Glutamatergic neuron (in vitro differentiated cells): ENCODE data around the gene NMT2. TPM values are rescaled to one million over a fixed set of nuclear protein-coding genes. Genes with fewer than 3 reads are reported as not detected.

Experiments used
- DNase-seq: peaks from one replicate; pipeline ENCODE4 v3.0.0; 2022
- H3K27ac Mint-ChIP-seq: one replicate; pipeline ENCODE4 v1.8.0; 2020; ENCODE audit warnings: mild to moderate bottlenecking, mixed read lengths, inconsistent platforms; ENCODE audit not compliant: unreplicated experiment
- H3K27me3 Mint-ChIP-seq: one replicate; pipeline ENCODE4 v1.8.0; 2020; ENCODE audit warnings: mild to moderate bottlenecking, moderate library complexity, mixed read lengths, inconsistent platforms; ENCODE audit not compliant: unreplicated experiment
- H3K36me3 Mint-ChIP-seq: one replicate; pipeline ENCODE4 v1.8.0; 2020; ENCODE audit warnings: mild to moderate bottlenecking, mixed read lengths, inconsistent platforms; ENCODE audit not compliant: unreplicated experiment
- H3K4me1 Mint-ChIP-seq: one replicate; pipeline ENCODE4 v1.8.0; 2020; ENCODE audit warnings: mild to moderate bottlenecking, low read depth, mixed read lengths, inconsistent platforms; ENCODE audit not compliant: unreplicated experiment
- H3K4me3 Mint-ChIP-seq: one replicate; pipeline ENCODE4 v1.8.0; 2020; ENCODE audit warnings: mild to moderate bottlenecking, mixed read lengths, inconsistent platforms; ENCODE audit not compliant: unreplicated experiment
- H3K9me3 Mint-ChIP-seq: one replicate; pipeline ENCODE4 v1.8.0; 2020; ENCODE audit warnings: mild to moderate bottlenecking, moderate library complexity, mixed read lengths, inconsistent platforms; ENCODE audit not compliant: unreplicated experiment
- total RNA-seq: library from RNA; stranded (reverse); fragmentation: NEBNext Ultra II Directional; extraction: Animal tissue kit (Norgen Biotek cat#: 25700); gene quantifications from one replicate; pipeline ENCODE4 v1.2.1, GENCODE V29; 2021; ENCODE audit not compliant: unreplicated experiment
- TF ChIP-seq, protein P1 (sequence below): fragments of 200-600 bp; sonication (generic); IDR thresholded peaks from one replicate; pipeline ENCODE4 v1.5.0; 2021; ENCODE audit not compliant: partially characterized antibody, unreplicated experiment

Gene NMT2
- total RNA-seq, 1 donor from 2014 or later = 33.4 TPM

DNA sequence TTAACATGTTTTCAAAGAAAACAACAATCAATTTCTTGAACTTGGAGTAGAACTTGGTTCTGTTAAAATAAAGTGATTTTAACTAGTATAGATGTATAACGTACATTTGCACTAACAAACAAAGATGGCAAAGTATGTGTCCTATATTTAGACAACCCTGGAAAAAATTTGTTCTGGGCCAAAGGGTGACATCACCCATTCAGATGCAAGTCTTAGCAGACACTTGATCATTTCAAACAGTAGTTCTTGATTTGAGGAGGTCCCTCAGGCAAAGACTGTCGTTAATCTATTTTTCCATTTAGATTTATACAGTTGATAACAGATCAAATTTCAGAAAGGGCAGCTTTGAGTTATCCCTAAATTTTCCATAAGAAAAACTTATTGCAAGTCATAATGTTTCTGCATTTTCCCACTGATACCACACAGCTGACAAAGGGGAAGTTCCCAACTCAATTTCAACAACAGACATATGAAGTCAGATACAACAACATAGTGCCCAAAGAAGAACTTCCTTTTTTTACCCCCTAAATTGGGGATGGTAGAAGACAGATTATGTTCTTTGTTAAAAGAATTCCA, 5.2 kb downstream of the NMT2 start:
- peaks cover 4% of the 10 kb centered on the region for H3K27me3 Mint-ChIP-seq
- TF ChIP-seq, protein P1, sequence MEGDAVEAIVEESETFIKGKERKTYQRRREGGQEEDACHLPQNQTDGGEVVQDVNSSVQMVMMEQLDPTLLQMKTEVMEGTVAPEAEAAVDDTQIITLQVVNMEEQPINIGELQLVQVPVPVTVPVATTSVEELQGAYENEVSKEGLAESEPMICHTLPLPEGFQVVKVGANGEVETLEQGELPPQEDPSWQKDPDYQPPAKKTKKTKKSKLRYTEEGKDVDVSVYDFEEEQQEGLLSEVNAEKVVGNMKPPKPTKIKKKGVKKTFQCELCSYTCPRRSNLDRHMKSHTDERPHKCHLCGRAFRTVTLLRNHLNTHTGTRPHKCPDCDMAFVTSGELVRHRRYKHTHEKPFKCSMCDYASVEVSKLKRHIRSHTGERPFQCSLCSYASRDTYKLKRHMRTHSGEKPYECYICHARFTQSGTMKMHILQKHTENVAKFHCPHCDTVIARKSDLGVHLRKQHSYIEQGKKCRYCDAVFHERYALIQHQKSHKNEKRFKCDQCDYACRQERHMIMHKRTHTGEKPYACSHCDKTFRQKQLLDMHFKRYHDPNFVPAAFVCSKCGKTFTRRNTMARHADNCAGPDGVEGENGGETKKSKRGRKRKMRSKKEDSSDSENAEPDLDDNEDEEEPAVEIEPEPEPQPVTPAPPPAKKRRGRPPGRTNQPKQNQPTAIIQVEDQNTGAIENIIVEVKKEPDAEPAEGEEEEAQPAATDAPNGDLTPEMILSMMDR = no peak
- no peak overlapping the region for H3K4me3 Mint-ChIP-seq
- no peak for DNase-seq
- H3K4me1 Mint-ChIP-seq = peaks cover 8% of the 10 kb centered on the region
- no peaks in the 10 kb centered on the region for H3K36me3 Mint-ChIP-seq
- H3K9me3 Mint-ChIP-seq = peaks cover 6% of the 10 kb centered on the region
- H3K27ac Mint-ChIP-seq = no peak overlapping the region

DNA sequence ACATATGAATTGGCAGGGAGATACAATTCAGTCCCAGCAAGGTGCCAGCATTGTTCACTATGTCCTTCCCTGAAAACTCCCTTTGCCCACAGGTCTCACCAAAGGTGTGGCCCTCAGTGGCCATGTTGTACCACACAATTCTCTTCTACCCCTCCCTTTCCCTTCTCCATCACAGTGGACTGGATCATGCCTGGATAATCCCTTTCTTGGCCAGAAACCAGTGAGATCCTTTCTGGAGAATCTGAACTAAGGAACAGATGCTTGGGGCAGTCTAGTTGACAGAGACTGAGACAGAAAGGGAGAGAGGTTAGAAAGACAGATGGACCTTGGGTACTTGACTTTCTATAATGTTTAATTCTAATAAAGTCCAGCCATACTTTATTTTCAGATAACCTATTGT, 9.5 kb downstream of the NMT2 start:
- no peak overlapping the region for H3K4me3 Mint-ChIP-seq
- TF ChIP-seq, protein P1 = no peak
- H3K4me1 Mint-ChIP-seq = peaks cover 1% of the 10 kb centered on the region
- no peak overlapping the region for H3K27ac Mint-ChIP-seq
- DNase-seq = no peak
- no peaks in the 10 kb centered on the region for H3K27me3 Mint-ChIP-seq
- no peaks in the 10 kb centered on the region for H3K36me3 Mint-ChIP-seq
- no peaks in the 10 kb centered on the region for H3K9me3 Mint-ChIP-seq

DNA sequence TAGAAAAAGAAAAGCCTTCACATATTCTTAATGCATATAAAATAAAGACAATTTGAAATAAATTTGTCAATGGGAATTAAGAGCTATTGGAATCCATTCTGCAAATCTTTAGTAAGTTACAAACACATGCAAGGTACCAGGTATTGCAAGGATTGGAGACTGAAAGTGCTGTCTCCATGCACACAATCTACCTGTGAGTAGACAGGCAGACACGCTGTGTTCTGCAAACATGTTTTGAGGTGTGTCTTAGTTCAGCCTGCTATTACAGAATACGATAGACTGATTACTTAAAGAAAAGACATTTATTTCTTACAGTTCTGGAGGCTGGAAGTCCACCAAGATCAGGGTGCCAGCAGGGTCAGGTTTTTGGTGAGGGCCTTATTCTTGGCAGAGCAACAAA, 10.0 kb downstream of the NMT2 start:
- Mint-ChIP-seq H3K27ac (no peak overlapping the region), H3K36me3 (no peaks in the 10 kb centered on the region), H3K4me1 (peaks cover 1% of the 10 kb centered on the region), H3K4me3 (no peak overlapping the region), H3K27me3 (no peaks in the 10 kb centered on the region), H3K9me3 (no peaks in the 10 kb centered on the region)
- DNase-seq = no peak
- TF ChIP-seq, protein P1 = no peak

- Mint-ChIP-seq H3K4me3 (no peak overlapping the region), H3K36me3 (no peaks in the 10 kb centered on the region), H3K27me3 (no peaks in the 10 kb centered on the region), H3K4me1 (peaks cover 6% of the 10 kb centered on the region), H3K27ac (no peak overlapping the region), H3K9me3 (no peaks in the 10 kb centered on the region)
- TF ChIP-seq, protein P1 = no peak
- DNase-seq = no peak
These were observed 12.4 kb downstream of the NMT2 start for GRCh38 chr10:15155978-15156656.

DNA sequence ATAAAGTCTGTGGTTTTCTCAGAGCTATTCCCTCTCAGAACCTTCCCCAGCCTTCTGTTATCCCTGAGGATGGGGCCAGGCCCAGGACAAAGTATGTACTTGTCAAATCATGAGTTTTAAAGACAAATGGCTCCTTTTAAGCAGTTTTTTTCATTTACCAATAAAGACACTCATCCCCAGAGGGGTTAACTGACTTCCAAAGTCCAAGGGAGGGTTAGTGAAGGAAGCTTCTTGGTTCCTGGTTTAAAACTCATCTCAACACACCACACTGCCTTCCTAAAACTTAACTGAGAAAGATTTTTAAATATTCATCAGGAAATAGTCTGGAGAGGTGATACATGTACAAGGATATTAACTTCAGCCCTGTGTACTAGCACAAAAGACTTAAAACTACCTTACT, 15.9 kb downstream of the NMT2 start:
- no peak overlapping the region for H3K4me3 Mint-ChIP-seq
- H3K27me3 Mint-ChIP-seq = no peaks in the 10 kb centered on the region
- no peak for DNase-seq
- H3K27ac Mint-ChIP-seq = no peak overlapping the region
- H3K9me3 Mint-ChIP-seq = no peaks in the 10 kb centered on the region
- H3K36me3 Mint-ChIP-seq = no peaks in the 10 kb centered on the region
- TF ChIP-seq, protein P1 = no peak
- peaks cover 4% of the 10 kb centered on the region for H3K4me1 Mint-ChIP-seq
